H1 (cell line): ENCODE results near the gene PDX1. TPM values are rescaled to one million over a fixed set of nuclear protein-coding genes. Genes with fewer than 3 reads are reported as not detected.

Source experiments
- HDAC2 ChIP-seq, 2 experiments: fragments of 300-600 bp in 1 of 2; sonication (generic) in 1 of 2; IDR thresholded peaks; 2 replicates each; pipeline ENCODE4 v1.6.1; 2011 to 2012; ENCODE audit warnings: low read depth in 2 of 2, low read length in 2 of 2, mild to moderate bottlenecking in 2 of 2, moderate library complexity in 2 of 2, borderline replicate concordance in 1 of 2, inconsistent platforms in 1 of 2
- KDM5A ChIP-seq: fragments of 200-600 bp; IDR thresholded peaks from 2 replicates; pipeline ENCODE4 v1.7.1; 2012; ENCODE audit warnings: mild to moderate bottlenecking, low read length, inconsistent platforms, mixed read lengths
- SIX5 ChIP-seq: IDR thresholded peaks from 2 replicates; pipeline ENCODE4 v1.6.1; 2011; ENCODE audit warnings: mild to moderate bottlenecking, low read depth, low read length
- polyA plus RNA-seq, 7 experiments: library from polyadenylated mRNA; depleted of rRNA in 3 of 7; stranded (reverse) in 5 of 7; unstranded in 2 of 7; fragments of >200 nt in 5 of 7; fragments of 200-250 nt in 2 of 7; gene quantifications; 1 replicate in 5 of 7; 2 replicates in 1 of 7; 4 replicates in 1 of 7; pipeline versions ENCODE4 v1.2.1 to v1.2.3, GENCODE V29; 2011 to 2013; ENCODE audit warnings: missing spikeins in 2 of 7, mixed read lengths in 2 of 7
- total RNA-seq: library from RNA; stranded (reverse); fragmentation: NEBNext Ultra II Directional; extraction: Animal tissue kit (Norgen Biotek cat#: 25700); gene quantifications from 2 replicates; pipeline ENCODE4 v1.2.1, GENCODE V29; 2021
- TF ChIP-seq, protein P1 (sequence below): IDR thresholded peaks from 2 replicates; pipeline ENCODE4 v1.6.1; 2012; ENCODE audit warnings: low read length, inconsistent platforms
- TF ChIP-seq, protein P2 (sequence below), 3 experiments: IDR thresholded peaks; 1 replicate in 2 of 3; 2 replicates in 1 of 3; pipeline versions ENCODE4 v1.5.1 to v1.6.1; 2011; ENCODE audit warnings: low read length in 3 of 3, mild to moderate bottlenecking in 3 of 3, inconsistent platforms in 2 of 3, low read depth in 1 of 3, moderate library complexity in 1 of 3; ENCODE audit not compliant: insufficient read depth in 1 of 3; ENCODE audit errors: control extremely low read depth in 1 of 3

PDX1 gene
- total and polyA plus RNA-seq, 2 of the 8 experiments (the other 6 are each of a cell fraction or from before 2014, with no cell fraction given): not detected

DNA sequence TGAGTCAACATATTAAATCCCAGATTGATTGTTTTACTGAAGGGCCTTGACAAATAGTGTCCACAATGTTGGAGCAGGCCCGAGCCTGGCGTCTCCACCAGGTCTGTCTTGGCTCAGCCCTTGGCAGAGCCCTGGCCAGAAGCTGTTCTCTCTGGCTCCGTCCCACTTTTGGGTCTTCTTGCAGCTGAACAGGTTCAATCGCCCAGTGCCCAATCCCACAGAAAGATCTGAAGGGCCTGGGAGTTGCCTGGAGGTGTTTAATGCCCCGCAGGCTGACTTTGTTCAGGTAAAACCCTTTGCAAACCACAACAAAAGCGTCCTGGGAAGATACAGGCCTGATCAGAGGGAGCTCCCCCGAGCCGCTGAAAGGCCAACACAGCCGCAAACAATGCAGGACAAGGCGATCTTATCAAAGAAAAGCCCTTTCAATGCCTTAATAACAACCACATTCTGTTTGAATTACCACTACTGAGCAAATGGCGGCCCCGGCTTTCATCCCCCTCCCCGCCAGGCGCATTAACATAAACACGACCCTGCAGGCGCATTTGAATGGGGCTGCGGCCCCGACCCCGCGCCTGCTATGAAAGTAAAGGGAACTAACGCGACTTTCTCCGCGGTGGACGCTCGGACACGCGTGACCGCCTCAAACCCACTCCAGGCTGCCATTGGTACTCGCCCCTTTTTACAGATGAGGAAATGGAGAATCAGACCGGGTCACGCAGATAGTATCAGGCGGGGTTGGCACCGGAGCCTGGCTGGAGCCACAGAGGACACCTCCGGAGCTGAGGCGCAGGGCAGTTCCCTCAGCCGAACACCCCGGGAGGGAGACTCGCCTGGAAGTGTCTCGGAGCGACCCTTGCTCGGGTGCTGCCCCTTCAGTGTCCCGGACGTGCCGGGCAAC, 46.2 kb downstream of the PDX1 start (continued):
- TF ChIP-seq HDAC2 (IDR thresholded peaks at IDR 0.05; ENCODE audit: borderline replicate concordance in 1 of 2, low read depth in 2 of 2, low read length in 2 of 2) (peak; percentile 58 to 82; a peak in 2 of 4 replicates), KDM5A (no peak), SIX5 (no peak)
- TF ChIP-seq, protein P1, sequence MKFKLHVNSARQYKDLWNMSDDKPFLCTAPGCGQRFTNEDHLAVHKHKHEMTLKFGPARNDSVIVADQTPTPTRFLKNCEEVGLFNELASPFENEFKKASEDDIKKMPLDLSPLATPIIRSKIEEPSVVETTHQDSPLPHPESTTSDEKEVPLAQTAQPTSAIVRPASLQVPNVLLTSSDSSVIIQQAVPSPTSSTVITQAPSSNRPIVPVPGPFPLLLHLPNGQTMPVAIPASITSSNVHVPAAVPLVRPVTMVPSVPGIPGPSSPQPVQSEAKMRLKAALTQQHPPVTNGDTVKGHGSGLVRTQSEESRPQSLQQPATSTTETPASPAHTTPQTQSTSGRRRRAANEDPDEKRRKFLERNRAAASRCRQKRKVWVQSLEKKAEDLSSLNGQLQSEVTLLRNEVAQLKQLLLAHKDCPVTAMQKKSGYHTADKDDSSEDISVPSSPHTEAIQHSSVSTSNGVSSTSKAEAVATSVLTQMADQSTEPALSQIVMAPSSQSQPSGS: no peak
- TF ChIP-seq, protein P2, sequence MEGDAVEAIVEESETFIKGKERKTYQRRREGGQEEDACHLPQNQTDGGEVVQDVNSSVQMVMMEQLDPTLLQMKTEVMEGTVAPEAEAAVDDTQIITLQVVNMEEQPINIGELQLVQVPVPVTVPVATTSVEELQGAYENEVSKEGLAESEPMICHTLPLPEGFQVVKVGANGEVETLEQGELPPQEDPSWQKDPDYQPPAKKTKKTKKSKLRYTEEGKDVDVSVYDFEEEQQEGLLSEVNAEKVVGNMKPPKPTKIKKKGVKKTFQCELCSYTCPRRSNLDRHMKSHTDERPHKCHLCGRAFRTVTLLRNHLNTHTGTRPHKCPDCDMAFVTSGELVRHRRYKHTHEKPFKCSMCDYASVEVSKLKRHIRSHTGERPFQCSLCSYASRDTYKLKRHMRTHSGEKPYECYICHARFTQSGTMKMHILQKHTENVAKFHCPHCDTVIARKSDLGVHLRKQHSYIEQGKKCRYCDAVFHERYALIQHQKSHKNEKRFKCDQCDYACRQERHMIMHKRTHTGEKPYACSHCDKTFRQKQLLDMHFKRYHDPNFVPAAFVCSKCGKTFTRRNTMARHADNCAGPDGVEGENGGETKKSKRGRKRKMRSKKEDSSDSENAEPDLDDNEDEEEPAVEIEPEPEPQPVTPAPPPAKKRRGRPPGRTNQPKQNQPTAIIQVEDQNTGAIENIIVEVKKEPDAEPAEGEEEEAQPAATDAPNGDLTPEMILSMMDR (IDR thresholded peaks at IDR 0.05; ENCODE audit: control extremely low read depth in 1 of 3, insufficient read depth in 1 of 3, low read depth in 1 of 3, low read length in 3 of 3): no peak
